HG03135 (cell line): ENCODE measurements around the gene SERPINE1.

Experiments
- ATAC-seq: cut with Tn5 transposase; IDR thresholded peaks from one replicate; pipeline ENCODE4 v1.9.1; 2021; ENCODE audit warnings: mild to moderate bottlenecking, moderate library complexity; ENCODE audit not compliant: unreplicated experiment

SERPINE1 gene

GRCh38 chr7:101151908-101152651 lies 25.2 kb downstream of the SERPINE1 start:
- ATAC-seq, result no peak

- peak; percentile 80 for ATAC-seq
These were observed 27.2 kb downstream of the SERPINE1 start, which contains the start of gene AP1S1 for GRCh38 chr7:101153969-101154692. AP1S1 (plus strand) TSS chr7:101154476; CDS start chr7:101154515, 39 bp downstream.

- peak; percentile 23 for ATAC-seq
These were observed 27.8 kb downstream of the SERPINE1 start for GRCh38 chr7:101154693-101155102.

GRCh38 chr7:101155303-101155702 lies 28.4 kb downstream of the SERPINE1 start:
- ATAC-seq, result no peak

- ATAC-seq, result no peak
These were observed 29.4 kb downstream of the SERPINE1 start for GRCh38 chr7:101156277-101156676.

- no peak for ATAC-seq
These were observed 30.1 kb downstream of the SERPINE1 start for GRCh38 chr7:101156866-101157589.

GRCh38 chr7:101159696-101160674 lies 33.1 kb downstream of the SERPINE1 start:
- no peak for ATAC-seq

GRCh38 chr7:101160910-101161309 lies 34.0 kb downstream of the SERPINE1 start:
- no peak for ATAC-seq

GRCh38 chr7:101161692-101162471 lies 35.0 kb downstream of the SERPINE1 start:
- ATAC-seq, result no peak

- ATAC-seq, result no peak
These were observed 35.8 kb downstream of the SERPINE1 start for GRCh38 chr7:101162551-101163278.

- no peak for ATAC-seq
These were observed 36.6 kb downstream of the SERPINE1 start for GRCh38 chr7:101163279-101164070.

- ATAC-seq, result no peak
These were observed 37.4 kb downstream of the SERPINE1 start for GRCh38 chr7:101164071-101164840.

- ATAC-seq, result peak; percentile 68
These were observed 38.4 kb downstream of the SERPINE1 start, which contains the start of gene VGF for GRCh38 chr7:101165075-101165957. VGF (minus strand) TSS chr7:101165569; CDS start chr7:101164843, 726 bp downstream.

GRCh38 chr7:101165958-101166647 lies 39.2 kb downstream of the SERPINE1 start:
- ATAC-seq, result no peak

- no peak for ATAC-seq
These were observed 39.7 kb downstream of the SERPINE1 start for GRCh38 chr7:101166648-101166908.
